HG02678 (cell line): Measurements from ENCODE around the gene ENDOV.
"Not testable (repeated sequence)": the region's sequence is repeated elsewhere in the genome, so short reads cannot be mapped to it uniquely, and the experiment has no call there.

Experiments used
- ATAC-seq: cut with Tn5 transposase; IDR thresholded peaks from one replicate; pipeline ENCODE4 v1.9.1; 2021; ENCODE audit warnings: mild to moderate bottlenecking, moderate library complexity; ENCODE audit not compliant: unreplicated experiment

ENDOV gene

DNA sequence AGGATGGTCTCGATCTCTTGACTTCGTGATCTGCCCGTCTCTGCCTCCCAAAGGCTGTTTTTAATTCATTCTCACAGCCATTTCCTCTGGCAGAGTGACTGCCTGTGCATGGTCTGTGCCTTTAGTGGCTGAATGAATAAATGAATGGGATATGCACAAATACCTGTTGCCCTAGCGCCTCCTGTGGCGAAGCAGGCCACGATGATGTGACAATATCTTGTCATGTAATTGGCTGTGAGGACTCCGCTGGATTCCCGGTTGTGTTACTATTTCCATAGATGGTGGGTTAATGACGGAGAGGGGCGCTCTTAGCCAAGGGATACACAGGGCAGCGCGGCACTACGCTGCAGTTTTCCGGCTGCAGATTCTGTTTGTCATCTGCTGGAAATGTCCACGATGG lies 26.8 kb upstream of the ENDOV start:
- no peak for ATAC-seq

DNA sequence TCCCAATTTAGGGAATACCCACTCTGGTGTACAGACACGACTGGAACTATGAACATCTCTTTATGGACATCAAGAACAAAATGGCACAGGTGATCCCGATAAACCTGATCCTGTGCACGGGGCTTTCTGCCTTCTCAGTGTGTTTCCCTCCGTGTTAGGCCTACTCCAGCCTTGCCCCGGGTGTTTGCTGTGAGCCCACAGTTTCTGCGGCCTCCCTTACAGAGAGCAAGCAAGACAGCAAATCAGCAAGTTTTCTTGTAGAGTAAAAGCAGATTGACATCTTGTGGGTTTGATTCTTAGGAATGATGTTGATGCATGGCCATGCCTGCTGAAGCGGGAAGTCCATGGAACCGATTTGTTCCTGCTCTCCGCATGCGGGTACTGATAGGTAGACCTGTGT lies 26.4 kb upstream of the ENDOV start:
- no peak for ATAC-seq

DNA sequence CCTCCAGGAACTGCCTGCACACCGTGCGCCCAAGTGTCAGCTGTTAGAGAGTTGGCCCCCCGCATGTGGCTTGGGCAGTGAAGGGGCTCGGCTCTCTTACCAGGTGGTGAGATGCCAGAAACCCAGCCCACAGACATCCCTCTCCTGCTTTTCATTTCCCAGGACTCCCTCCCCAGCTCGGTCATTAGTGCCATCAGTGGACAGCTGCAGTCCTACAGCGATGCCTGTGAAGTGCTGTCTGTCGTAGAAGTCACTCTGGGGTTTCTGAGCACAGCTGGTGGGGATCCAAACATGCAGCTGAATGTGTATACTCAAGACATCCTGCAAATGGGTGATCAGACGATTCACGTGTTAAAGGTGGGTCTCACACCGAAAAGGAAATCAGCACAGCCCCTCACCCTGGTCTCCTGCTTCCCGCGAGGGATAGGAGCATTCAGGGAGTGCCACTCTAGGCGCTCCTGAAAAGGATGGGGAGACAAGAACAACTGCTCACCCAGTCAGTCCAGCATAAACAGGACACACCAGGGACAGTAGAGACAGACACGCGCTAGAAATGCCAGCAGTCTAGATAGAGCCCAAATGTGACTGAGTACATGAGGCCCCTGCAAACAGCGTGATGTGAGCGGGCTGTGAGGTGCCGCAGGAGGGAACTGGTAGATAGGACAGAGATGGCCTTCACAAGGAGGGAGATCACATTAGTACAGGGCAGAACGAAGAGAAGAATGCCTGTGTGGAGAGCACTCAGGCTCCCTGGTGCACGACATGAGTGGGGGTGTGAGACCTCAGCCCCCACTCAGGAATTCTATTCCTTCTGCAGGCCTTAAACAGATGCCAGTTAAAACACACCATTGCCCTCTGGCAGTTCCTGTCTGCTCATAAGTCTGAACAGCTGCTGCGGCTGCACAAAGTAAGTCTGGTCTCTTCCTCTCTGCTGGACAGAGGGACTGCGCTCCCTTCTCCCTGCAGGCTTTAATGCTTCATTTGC lies 25.7 kb upstream of the ENDOV start:
- ATAC-seq: no peak

DNA sequence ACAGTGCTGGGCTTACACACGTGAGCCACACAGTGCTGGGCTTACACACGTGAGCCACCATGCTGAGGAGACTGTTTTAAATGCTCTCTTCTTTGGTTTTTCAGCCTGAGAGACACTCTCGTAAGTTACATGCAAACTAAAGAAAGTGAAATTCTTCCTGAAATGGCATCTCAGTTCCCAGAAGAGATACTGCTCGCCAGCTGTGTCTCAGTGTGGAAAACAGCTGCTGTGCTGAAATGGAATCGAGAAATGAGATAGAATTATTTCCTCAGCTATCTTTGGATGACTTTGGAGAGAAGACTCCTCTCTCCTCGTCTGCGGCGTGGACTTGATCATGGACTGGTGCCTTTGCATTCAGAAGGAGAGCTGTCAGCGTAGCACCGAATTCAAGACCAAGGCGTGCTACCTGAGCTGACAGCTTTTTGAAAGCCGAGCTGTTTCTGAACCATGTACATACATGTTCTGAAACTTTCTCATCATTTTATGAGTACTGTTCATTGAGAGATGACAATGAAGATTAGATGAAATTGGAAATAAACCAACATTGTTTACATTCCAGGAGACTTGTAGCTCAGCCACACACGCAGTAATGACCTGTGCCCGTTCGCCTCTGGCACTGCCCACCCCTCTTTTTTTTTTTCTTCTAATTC lies 21.6 kb upstream of the ENDOV start:
- no peak for ATAC-seq

- no peak for ATAC-seq
These were observed 21.0 kb upstream of the ENDOV start for GRCh38 chr17:80393961-80394360.

DNA sequence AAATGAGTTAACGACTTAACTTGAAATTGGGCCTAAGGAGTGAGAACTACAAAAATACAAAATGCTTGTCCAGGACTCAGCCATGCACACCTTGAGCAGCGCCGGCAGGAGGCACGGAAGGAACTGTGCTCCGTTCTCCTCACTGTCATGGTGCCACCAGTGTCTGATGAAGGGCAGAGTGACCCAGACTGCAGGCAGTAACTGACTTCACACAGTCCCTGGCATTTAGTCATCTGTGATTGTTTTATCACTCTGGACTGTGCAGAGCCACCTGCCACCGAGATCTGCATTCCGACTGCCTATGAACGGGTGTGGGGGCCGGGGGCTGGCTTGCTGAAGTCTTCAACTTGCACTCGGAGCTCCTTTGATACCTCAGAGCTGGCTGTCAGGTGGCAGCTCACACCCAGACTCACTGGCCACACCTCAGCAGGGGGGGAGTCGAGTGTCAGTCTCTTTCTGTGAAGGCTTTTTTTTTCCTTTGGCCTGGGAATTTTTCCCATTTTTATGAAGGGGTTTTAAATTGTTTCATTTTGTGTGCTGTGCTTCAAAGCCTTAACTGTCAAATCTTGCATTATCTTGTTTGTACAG lies 20.2 kb upstream of the ENDOV start:
- ATAC-seq: no peak

DNA sequence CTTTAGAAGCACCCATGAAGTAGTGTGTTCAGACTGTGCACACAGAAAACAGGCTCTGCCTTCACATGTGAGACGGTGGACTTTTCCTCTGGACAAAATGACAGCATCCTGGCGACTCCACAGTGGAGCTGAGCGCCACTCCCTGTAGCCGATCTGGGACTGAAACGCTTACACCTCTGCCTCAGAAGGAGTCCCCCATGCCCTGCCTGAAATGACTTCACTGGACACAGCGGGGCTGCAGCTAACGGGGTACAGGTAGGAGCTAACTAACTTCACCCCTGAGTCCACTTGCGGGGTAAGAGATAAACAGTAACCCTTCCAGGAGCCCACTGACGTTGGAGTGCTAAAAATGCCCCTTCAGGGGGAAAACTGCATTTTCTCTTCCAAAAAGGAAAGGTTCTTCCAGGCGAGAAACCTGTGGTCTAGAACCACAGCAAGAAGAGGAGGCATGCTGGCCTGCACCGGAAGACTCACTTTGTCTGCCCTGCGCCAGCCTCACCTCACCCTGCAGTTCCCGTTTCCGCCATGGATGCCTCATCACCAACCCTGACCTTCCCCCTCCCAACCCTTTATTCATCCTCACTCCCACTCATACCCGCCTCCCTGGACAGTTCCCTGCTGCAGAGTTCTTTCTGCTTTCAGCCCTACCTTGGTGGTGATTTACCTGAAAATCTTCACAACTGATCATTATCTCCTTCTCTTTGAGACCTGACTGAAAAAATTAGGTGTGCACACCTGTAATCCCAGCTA lies 19.4 kb upstream of the ENDOV start:
- no peak for ATAC-seq

DNA sequence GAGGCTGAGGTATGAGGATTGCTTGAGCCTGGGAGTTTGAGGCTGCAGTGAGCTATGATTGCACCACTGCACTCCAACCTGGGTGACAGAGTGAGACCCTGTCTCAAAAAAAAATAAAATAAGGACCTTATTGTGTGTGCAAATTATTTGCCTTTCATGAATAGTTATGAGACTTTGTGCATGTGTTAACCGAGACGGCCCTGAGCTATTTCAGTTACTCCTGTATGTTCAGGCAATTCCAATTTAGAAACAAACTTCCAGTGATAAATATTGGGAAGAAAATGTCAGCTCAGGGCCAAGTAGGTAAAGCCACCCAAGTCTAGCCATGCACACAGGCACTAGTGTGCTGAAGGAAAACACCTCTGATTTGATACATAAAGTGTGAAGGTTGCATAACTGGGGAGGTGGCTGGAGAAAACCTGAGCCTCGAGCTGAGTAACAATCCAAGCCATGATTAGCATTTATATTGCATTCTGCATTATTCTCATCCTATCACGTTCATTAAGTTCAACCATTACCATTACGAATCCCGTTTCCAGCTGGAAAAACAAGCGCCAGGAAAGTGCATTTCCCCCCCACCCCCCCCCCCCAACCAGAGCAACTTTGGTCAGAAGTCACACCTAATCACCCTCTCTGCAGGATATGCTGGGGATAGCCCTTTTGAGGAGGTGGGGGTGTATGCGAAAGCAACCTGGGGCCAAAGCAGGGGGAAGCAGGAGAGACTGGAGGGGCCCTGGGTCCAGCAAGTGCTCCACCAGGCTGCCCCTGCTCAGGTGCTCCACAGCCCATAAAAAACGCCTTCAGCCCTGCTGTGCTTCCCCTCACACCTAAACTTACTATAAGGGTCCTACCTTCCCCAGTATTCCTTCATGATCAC lies 18.6 kb upstream of the ENDOV start:
- no peak for ATAC-seq

- no peak for ATAC-seq
These were observed 18.0 kb upstream of the ENDOV start for GRCh38 chr17:80397034-80397387.

- ATAC-seq: no peak
These were observed 17.3 kb upstream of the ENDOV start for GRCh38 chr17:80397686-80398085.

DNA sequence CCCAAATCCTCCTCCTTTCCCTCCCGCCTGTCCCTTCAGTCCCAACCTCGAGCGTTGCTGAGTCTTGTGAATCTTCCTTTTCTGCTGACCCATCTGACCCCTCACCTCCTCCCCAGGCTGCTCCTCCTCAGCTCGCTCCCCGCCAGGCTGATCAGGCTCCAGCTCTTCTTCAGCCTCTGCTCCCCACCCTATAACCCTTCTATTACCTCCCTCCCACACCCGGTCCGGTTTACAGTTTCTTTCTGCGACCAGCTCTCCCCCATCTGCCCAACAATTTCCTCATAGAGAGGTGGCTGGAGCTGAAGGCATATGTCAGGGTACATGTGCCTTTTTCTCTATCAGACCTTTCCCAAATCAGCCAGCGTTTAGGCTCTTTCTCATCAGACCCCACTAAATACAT lies 13.9 kb upstream of the ENDOV start:
- ATAC-seq: not testable (repeated sequence)

GRCh38 chr17:80402102-80402501 lies 12.9 kb upstream of the ENDOV start:
- ATAC-seq: not testable (repeated sequence)

GRCh38 chr17:80402959-80403358 lies 12.0 kb upstream of the ENDOV start:
- no peak for ATAC-seq

GRCh38 chr17:80406146-80406545 lies 8.8 kb upstream of the ENDOV start:
- ATAC-seq: no peak

DNA sequence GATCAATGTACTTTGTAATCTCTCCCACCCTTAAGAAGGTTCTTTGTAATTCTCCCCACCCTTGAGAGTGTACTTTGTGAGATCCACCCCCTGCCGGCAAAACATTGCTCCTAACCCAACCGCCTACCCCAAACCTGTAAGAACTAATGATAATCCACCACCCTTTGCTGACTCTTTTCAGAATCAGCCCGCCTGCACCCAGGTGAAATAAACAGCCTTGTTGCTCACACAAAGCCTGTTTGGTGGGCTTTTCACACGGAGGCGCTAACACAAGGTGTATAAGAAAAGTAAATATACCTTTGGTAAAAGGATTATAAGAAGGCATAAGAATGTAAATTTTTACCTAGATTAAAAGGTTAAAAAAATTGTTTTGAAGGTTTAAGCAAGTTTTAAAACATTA lies 7.0 kb upstream of the ENDOV start:
- not testable (repeated sequence) for ATAC-seq

DNA sequence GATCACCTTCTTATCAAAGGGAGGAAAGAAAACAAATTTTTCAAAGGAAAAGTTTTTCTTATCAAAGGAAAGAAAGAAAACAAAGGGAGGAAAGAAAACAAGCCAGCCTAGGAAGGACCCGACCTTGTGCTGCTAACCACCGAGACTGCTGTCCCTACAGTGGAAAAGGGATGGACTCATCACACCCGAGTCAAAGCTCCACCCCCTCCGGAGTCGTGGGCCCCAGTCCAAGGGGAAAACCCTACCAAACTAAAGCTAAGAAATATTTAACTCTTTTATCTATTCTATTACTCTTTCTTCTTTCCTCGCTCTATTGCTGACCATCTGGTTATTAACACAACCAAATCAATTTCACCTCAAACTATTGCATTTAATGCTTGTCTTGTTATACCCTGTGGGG lies 6.1 kb upstream of the ENDOV start:
- no peak for ATAC-seq

- ATAC-seq: no peak
These were observed 5.3 kb upstream of the ENDOV start for GRCh38 chr17:80409626-80410025.

GRCh38 chr17:80410441-80411087 lies 4.4 kb upstream of the ENDOV start:
- not testable (repeated sequence) for ATAC-seq

- ATAC-seq: no peak
These were observed 1.0 kb upstream of the ENDOV start for GRCh38 chr17:80413771-80414507.
